NCI-H2196 (cell line): ENCODE measurements around the gene RBM5.
"Not testable (repeated sequence)": the region's sequence is repeated elsewhere in the genome, so short reads cannot be mapped to it uniquely, and the experiment has no call there.

Source experiments
- DNase-seq: peaks from one replicate; lab custom pipeline; 2025; ENCODE audit not compliant: unreplicated experiment; lab: John Stamatoyannopoulos, UW

Gene RBM5

DNA sequence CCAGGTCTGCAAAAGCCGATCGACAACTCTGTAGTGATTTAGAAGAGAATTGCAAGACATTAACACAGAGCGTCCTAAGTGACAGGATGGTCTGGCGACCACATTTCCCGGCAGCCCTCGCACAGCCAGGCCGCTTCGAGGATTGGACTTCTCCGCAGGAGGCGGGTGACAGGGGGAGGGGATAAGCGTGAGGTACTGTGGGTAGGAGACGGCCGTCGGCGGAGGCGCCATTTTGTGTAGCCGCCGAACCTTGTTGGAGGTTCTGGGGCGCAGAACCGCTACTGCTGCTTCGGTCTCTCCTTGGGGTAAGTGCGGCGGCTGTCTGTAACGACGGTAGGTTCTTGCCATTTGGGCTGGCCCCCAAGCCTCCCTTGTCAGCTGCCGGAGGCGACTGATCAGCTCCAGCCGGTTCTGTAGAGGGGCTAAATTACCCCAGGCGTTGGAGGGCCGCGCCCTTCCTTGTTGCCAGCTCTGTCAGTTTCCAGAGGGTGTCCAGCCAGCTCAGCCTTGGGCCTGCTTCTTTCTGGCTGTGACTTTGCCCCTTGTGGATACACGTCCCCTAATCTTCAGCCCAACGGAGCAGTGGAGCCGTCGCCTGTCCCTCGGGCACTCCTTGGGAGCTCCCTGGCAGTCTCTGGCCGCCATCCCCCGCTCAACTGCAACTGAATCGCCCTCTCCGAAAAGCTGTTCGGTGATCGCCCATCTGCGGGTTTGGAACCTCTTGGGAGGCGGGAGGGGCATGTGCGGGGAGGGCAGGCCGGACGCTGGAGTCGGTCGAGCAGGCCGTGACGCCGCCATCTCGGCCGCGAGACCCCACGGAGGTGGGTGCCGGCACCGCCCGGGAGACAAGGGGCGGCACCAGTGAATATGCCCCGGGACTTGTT lies at the start of gene RBM5:
RBM5 (plus strand) TSS at position 195 of the 884 bp plus-strand sequence. CDS start 1,516 bp downstream, outside the sequence.
- DNase-seq: peak; percentile 81

DNA sequence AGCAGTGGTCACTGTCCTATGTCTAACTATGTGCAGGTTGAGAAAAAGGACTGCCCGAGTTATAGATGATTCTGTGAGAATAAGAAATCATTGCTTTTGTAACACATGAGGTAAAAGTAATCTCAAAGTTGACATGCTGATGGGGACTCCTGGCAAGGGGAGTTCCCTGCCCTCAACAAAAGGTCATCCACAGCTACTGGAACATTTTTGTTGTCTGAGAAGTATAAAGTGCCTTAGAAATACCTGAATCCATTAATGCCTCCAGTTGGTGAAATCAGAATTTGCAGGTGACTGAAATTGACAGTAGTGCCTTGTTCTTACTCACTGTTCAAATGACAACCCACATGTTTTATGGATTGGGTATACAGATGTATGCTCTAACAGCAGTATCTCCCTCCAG lies 43.7 kb upstream of the RBM5 start:
- no peak for DNase-seq

DNA sequence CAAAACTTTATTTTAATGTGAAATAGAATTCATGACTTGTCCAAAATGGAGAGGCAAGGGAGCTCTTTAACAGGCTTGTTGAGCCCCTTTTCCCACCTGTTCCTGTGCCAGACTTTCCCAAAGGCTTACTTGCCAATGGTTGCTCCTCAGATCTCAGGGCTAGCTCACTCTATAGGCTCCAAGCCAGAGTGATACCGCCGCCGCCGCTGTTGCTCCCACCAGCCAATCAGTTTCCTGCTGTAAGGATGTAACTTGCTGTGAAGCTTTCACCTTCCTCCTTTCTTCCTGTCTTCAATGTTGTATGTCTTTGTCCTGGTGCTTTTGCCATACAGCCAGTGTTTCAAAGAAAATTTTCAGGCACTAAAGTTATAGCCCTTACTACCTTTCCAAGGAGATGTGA lies 41.3 kb upstream of the RBM5 start:
- no peak for DNase-seq

DNA sequence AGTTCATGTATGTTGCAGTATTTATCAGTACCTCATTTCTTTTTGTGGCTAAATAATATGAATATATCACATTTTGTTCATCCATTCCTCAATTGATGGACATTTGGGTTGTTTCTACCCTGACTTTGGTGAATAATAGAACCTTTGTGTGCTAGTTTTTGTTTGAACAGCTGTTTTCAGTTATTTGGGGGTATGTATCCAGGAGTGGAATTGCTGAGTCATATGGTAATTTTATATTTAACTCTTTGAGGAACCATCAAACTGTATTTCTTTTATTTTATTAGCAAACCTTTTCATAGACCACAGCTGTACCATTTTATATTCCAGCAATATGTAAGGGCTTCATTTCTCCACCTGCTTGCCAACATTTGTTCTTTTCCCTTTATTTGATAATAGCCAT lies 38.4 kb upstream of the RBM5 start:
- no peak for DNase-seq

DNA sequence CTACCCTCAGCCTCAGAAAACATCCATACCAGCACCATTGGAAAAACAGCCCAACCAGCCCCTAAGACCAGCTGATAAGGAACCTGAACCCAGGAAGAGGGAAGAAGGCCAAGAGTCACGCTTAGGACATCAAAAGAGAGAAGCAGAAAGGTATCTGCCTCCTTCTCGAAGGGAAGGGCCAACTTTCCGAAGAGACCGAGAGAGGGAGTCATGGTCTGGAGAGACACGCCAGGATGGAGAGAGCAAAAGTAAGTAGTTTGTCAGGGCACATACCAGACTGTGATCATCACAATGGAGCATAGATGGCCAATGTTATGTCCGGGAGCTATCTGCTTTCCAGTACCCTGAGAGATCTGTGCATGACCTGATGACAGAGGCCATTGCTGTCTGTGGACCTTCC lies 31.0 kb upstream of the RBM5 start:
- DNase-seq: no peak

DNA sequence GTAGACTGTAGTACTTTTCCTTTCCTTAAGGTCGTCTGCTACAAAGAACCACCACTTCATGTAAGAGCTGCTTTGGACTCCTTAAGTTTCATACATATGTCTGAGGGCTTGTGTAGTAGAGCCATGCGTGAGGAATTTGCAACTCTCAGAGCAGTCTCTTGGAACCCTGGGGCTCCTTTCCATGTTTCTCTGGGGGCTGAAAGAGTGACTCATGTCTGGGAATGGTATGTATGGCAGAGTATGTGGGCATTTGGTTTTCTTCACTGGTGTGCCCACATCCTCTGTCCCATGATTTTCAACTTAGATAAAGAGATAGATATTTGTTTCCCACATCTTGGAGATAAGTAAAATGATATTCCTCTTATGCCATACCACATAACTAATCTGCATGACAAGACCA lies 20.6 kb upstream of the RBM5 start:
- no peak for DNase-seq

DNA sequence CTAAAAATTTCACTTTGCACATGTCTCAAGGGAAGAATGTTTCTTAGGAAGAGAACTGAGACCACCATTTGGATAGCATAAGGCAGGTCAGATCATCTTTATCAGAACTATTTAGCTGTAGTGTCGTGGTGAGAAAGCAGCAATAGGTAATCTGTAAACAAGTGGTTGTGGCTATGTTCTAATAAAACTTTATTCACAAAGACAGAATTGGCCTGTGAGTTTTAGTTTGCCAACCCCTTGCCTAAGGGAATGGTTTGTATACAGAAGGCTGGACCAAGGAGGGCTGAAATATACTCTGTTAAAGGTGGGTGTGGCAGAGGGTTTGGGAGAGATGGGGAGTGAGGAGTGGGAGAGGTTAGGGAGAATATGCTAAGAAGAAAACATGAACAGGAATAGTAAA lies 10.6 kb upstream of the RBM5 start:
- no peak for DNase-seq

DNA sequence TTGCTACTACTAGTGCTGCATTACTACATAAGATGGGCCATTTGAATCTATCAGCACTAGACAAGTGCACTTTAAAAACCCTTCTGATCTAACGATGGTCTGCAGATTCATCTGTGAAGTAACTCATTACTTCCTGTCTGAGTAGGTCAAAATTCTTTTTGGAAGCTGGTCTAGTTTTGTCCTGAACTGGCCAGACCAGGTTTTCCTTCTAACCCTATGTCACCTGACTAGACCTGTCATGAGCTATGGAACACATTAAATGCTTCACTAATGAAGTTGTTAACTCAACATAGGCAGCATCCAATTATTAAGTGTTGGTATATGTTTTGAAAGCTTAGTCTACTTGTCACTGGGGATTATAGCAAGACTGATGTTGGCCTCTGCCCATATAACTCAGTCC lies 10.1 kb upstream of the RBM5 start:
- no peak for DNase-seq

DNA sequence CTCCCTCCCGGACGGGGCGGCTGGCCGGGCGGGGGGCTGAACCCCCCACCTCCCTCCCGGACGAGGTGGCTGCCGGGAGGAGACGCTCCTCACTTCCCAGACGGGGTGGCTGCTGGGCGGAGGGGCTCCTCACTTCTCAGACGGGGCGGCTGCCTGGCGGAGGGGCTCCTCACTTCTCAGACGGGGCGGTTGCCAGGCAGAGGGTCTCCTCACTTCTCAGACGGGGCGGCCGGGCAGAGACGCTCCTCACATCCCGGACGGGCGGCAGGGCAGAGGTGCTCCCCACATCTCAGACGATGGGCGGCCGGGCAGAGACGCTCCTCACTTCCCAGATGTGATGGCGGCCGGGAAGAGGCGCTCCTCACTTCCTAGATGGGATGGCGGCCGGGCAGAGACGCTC lies 3.8 kb upstream of the RBM5 start:
- not testable (repeated sequence) for DNase-seq

DNA sequence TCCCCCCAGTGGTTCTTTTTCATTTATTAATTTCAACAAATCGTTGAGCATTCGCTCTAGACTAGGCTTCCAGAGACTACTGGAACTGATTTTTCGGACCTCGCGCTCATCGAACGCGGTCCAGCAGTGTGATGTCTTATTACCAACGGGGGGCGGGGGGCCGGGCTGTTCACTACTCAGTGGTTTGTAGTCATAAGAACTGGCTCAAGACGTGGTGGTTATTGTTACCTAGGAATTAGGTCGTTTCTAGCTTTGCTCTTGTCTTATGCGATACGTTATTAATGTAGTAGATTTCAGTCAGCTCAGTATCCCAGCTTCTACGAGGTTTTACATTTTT lies 858 bp downstream of the RBM5 start:
- DNase-seq: no peak

DNA sequence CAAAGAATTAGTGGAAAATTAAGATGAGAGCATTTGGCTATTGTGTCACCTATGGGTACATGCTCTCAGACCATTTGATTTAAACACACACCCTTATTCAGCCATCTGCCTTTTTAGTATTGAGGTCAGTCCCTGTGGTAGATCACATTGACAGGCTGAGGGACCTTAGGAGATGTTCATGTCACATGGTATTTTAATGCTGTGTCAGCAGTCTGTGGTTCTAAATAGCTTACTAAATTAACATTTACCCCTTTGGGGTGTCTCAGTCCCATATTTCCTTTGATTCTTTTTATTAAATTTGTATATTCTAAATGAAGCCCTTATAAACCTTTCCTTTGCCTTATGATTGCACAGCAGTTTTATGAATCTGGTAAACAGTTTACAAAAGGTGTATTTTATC lies 2.3 kb downstream of the RBM5 start:
- no peak for DNase-seq

DNA sequence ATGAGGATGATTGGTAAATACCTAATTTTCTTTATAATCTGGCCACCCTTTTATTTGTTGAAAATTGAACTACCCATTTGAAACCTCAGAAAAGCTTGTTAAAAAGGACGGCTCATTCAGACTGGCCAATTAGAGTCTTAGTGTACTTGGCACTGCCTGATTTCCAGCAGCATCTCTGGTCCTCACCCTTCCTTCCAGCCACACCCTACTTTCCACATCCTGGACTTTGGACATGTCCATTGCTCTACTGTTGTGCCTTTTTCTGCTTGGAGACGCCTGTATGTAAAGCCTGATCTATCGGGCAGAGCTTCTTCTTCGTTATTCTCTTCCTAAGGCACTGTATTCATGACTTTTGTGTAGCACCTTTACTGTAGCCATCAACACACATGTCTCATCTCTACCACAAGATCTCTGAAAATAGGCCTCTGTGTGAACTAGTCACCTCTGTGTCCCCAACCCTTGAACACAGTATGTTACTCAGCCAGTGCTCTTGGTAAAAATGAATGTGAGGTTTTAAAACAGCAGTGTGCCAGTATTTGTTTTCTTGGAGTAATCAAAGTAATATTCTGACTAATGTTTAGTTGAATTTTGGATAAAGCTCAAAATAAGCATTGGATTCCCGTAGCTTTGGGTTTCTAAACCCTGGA lies 6.8 kb downstream of the RBM5 start:
- no peak for DNase-seq

DNA sequence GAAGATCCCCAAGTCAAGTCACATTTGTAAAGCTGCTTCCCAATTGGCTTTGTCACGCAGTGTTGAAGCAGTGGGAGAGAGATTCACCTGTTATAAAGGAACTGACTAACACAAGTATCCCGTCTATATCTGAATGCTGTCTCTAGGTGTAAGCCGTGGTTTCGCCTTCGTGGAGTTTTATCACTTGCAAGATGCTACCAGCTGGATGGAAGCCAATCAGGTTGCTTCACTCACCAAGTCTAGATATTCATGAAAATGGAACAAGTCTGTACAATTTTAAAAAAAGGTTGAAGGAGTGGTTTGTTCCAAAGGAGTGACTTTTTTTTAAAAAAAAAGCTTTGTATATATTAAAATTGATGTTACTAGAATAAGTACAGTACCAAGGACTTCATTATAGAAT lies 11.7 kb downstream of the RBM5 start:
- DNase-seq: no peak

DNA sequence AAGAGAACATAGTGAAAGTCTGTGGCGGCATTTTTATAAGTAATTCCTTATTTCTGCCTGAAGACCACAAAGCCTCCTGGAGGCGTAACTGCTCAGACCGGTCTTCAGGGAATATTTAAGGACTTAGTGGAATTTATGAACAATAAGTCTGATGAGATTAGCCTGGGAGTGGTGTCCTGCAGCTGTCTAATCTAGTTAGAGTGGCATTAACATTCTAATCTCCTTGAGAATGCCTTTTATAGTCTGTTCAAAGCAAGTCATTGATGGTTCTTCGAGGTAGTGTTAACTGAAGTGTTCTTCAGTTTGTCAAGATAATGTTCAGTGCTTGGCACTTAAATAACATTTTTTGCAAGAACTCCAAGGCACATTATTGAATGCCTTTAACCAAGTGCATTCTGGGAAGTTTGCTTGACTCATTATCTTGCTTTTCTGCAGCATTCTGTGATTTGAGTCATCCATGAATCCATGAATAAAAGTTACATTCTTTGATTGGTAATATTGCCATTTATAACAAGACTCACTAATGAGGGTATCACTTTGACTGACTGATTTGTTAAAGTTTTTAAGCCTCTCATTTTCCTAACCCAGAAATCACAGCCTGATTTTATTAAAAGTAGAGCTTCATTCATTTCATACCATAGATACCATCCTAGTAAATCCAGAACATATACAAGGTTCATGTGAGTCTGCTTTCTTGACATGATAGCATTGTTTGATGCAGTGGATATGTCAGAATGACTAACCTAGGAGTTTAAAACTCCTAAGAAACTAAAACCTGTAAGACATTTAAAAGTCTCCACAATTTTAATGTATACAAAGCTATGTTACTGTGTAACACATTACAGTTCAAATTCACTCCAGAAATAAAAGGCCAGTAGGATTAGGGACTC lies 12.5 kb downstream of the RBM5 start:
- DNase-seq: no peak

DNA sequence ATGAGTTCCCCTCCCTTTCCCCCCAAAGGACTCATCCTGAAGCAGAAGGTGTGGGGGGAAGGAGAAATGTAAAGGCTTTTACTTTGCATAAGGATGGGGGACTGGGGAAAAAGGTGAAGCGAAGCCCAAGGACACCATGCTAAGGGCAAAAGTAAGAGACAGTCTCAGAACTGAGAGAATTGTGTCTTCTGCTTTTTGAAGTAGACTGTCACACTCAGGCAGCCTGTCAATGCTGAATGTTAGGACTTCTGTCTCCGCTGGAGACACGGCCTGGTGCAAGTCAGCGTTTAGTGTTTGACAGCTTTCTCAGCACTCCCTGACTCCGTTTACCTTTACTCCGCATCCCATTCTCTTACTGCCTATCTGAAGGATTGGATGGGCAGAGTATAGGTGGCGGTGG lies 13.8 kb downstream of the RBM5 start:
- DNase-seq: no peak

DNA sequence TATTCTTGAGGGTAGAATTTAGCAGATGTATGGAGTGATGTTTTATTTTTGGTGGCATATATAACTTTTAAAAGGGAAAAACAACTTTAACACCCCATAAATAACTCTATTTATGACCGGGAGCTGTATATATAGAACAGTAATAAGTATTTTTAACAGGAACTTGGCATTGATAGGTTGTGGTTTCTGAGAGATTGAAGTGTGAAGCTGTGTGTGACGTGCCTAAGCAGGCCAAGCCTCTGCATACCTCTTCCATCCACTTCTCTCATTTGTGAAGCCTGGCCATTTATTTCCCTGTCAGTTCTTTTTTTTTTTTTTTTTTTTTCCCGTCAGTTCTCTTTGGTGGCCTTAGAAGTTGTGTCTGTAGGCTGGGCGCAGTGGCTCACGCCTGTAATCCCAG lies 23.0 kb downstream of the RBM5 start:
- no peak for DNase-seq

DNA sequence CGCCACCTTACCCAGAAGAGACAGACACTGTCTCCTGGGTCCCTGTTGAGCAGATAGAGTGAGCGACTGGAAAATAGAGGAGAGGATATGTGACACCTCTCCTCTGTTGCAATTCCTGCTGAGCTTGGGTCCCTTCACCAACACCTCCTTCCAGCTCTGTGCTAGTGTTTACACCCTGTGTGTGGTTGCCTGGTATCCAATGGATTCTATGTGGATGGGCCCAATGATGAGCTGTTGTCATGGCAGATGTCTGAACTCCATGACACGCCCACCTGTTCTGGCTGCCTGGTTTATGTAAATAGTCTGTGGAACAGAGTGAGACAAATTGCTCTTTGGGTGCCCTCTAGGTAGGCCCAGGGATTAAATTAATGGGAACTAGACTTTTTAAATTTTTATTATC lies 23.7 kb downstream of the RBM5 start:
- DNase-seq: peak; percentile 58

DNA sequence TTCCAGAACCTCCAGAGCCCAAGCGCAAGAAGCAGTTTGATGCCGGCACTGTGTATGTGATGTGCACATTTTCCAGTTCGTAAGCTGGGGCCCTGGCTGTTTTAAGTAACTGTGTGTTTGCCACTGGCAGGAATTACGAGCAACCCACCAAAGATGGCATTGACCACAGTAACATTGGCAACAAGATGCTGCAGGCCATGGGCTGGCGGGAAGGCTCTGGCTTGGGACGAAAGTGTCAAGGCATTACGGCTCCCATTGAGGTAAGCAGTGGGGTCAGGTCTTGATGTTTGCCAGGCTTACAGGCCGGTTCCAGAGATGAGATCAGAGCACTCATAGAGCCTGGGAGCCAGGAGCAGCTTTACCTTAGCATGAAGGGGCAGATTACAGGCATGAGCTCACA lies 28.4 kb downstream of the RBM5 start:
- no peak for DNase-seq

DNA sequence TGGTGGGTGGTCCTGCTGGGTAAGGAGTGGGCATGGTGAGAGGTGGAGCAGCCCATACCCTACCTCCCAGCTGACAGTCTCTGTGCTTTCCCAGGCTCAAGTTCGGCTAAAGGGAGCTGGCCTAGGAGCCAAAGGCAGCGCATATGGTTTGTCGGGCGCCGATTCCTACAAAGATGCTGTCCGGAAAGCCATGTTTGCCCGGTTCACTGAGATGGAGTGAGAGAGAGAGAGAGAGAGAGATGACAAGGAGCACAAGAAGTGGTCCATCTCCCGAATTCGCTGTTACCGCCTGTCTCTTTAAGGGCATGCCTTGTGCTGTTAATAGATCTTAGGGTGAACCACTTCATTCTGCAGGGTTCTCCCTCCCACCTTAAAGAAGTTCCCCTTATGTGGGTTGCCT lies 29.5 kb downstream of the RBM5 start:
- DNase-seq: no peak

DNA sequence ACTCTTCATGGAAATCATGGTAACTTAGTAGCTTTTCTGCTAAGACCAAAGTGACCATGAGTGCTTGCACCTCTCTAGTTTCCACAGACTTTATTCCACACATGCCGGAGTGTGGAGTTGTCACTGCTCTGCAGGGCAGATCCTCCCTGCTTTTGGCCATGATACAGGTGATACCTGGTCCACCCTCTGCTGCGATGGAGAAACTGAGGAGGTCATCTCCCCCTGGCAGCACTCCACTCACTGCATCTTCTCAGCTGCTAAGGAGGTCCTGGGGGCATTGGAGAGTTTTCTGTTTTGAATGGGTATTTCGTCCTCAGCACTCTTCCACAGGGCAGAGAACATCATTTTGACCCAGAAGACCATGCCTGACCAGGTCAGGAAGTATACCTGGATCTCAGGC lies 31.1 kb downstream of the RBM5 start:
- no peak for DNase-seq

DNA sequence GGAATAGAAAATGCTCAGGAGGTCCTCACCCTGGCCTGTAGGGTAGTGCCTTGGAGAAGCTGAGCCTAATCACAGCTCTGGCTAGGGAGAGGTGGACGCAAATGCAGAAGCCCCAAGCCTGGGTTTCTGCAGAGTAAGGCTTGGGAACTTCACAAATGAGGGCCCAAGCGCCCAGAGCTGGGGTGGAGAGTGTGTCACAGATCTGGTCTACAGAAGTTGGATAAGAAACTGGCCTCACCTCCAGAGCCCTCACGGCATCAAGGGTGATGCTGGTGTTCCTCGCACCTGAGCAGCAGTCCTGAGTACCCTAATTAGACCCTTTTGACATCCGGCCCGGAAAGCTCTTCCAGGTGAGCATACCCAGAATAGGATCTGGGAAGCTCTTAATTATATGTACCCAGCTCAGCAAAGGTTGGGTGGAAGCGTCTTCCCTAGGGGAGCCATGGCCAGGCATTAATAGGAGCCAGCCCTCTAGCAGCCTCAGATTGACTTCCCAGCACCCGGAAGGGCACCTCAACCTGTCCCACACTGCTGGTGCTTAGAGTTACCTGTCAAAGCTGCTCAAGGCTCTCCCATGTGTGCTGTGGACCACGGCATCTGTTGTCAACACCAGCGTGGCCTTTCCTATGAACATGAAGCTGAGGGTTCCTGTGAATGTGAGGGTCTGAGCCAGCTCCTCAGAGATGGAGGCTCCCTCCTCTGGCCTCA lies 31.8 kb downstream of the RBM5 start:
- no peak for DNase-seq
